GM10847 (cell line): ENCODE data around the gene UBE2J2.

Source experiments
- POLR2A ChIP-seq: IDR thresholded peaks from 2 replicates; pipeline ENCODE4 v1.6.1; 2011; ENCODE audit not compliant: insufficient read length; ENCODE audit errors: extremely low read depth

UBE2J2 gene

GRCh38 chr1:1228187-1228586, 45.5 kb downstream of the UBE2J2 start:
- no peak for TF ChIP-seq POLR2A

- no peak for TF ChIP-seq POLR2A
These were observed 46.3 kb downstream of the UBE2J2 start for GRCh38 chr1:1227386-1227785.

GRCh38 chr1:1226566-1227362, 46.9 kb downstream of the UBE2J2 start:
- TF ChIP-seq POLR2A, result no peak

GRCh38 chr1:1225913-1226312, 47.7 kb downstream of the UBE2J2 start:
- no peak for TF ChIP-seq POLR2A

GRCh38 chr1:1225238-1225845, 48.3 kb downstream of the UBE2J2 start:
- TF ChIP-seq POLR2A, result no peak

- no peak for TF ChIP-seq POLR2A
These were observed 49.8 kb downstream of the UBE2J2 start for GRCh38 chr1:1223891-1224290.

- TF ChIP-seq POLR2A, result no peak
These were observed 50.3 kb downstream of the UBE2J2 start for GRCh38 chr1:1223321-1223720.

GRCh38 chr1:1222575-1223225, 51.0 kb downstream of the UBE2J2 start:
- TF ChIP-seq POLR2A, result no peak

- TF ChIP-seq POLR2A, result no peak
These were observed 51.6 kb downstream of the UBE2J2 start for GRCh38 chr1:1221887-1222574.

GRCh38 chr1:1220197-1220596, 53.5 kb downstream of the UBE2J2 start:
- no peak for TF ChIP-seq POLR2A

- no peak for TF ChIP-seq POLR2A
These were observed 54.3 kb downstream of the UBE2J2 start for GRCh38 chr1:1219341-1219740.

GRCh38 chr1:1218524-1219200, 55.0 kb downstream of the UBE2J2 start:
- no peak for TF ChIP-seq POLR2A

- TF ChIP-seq POLR2A, result no peak
These were observed 55.8 kb downstream of the UBE2J2 start for GRCh38 chr1:1217621-1218523.
